ENCODE measurements around the gene TMED10. TPM values are rescaled to one million over a fixed set of nuclear protein-coding genes. Genes with fewer than 3 reads are reported as not detected.
A peak's percentile ranks its signal among the peaks of the same experiment; 100 is the strongest.

The TMED10 gene
- 100 to 1,000 TPM; 370 to 494 (median 430) TPM for total RNA-seq (2021; fragmentation: NEBNext Ultra II Directional; extraction: Animal tissue kit (Norgen Biotek cat#: 25700))
- long read RNA-seq, full-length matches to known transcripts = 324 of 379 reads
- long read RNA-seq, partial matches to known transcripts = 6 of 379 reads
- long read RNA-seq, other reads (novel, unspliced or antisense) = 49 of 379 reads

- no peaks in the 10 kb centered on the region for H3K27me3 Mint-ChIP-seq (ENCODE audit: insufficient read depth)
Measured at GRCh38 chr14:75176142-75176820, at the start of gene TMED10. Gene TMED10, minus strand, starts transcription at chr14:75176612. Its CDS starts 33 bp downstream, at chr14:75176579.

GRCh38 chr14:75224561-75224960, 48.1 kb upstream of the TMED10 start:
- H3K4me1 Mint-ChIP-seq (ENCODE audit: low read depth) = peaks cover 34% of the 10 kb centered on the region
- no peak for TF ChIP-seq CTCF (IDR thresholded peaks at IDR 0.05)

More at GRCh38 chr14:75176142-75176820, at the start of gene TMED10:
- peaks cover 13% of the 10 kb centered on the region for H3K36me3 Mint-ChIP-seq (ENCODE audit: low read depth)
- no peaks in the 10 kb centered on the region for H3K9me3 Mint-ChIP-seq
- H3K4me3 Mint-ChIP-seq = peak within 1 kb of the TSS; percentile 96
- H3K4me1 Mint-ChIP-seq (ENCODE audit: low read depth) = peaks cover 33% of the 10 kb centered on the region
- peak within 1 kb of the TSS; percentile 99 for H3K27ac Mint-ChIP-seq
- TF ChIP-seq CTCF (IDR thresholded peaks at IDR 0.05) = no peak
- peak; percentile 71 for DNase-seq

GRCh38 chr14:75223664-75224154, 47.3 kb upstream of the TMED10 start:
- DNase-seq = peak; percentile 26
- peaks cover 34% of the 10 kb centered on the region for H3K4me1 Mint-ChIP-seq (ENCODE audit: low read depth)
- H3K27ac Mint-ChIP-seq = peak overlapping the region; percentile 55
- H3K27me3 Mint-ChIP-seq (ENCODE audit: insufficient read depth) = no peaks in the 10 kb centered on the region
- H3K36me3 Mint-ChIP-seq (ENCODE audit: low read depth) = no peaks in the 10 kb centered on the region
- TF ChIP-seq CTCF (IDR thresholded peaks at IDR 0.05) = no peak
- H3K4me3 Mint-ChIP-seq = no peak overlapping the region; the same call in 1 of the 2 replicates
- H3K9me3 Mint-ChIP-seq = no peaks in the 10 kb centered on the region

More at GRCh38 chr14:75224561-75224960, 48.1 kb upstream of the TMED10 start:
- no peak for DNase-seq
- peak overlapping the region; percentile 4; the same call in 1 of the 2 replicates for H3K27ac Mint-ChIP-seq
- no peaks in the 10 kb centered on the region for H3K9me3 Mint-ChIP-seq
- H3K36me3 Mint-ChIP-seq (ENCODE audit: low read depth) = no peaks in the 10 kb centered on the region
- H3K27me3 Mint-ChIP-seq (ENCODE audit: insufficient read depth) = no peaks in the 10 kb centered on the region
- H3K4me3 Mint-ChIP-seq = no peak overlapping the region

DNA sequence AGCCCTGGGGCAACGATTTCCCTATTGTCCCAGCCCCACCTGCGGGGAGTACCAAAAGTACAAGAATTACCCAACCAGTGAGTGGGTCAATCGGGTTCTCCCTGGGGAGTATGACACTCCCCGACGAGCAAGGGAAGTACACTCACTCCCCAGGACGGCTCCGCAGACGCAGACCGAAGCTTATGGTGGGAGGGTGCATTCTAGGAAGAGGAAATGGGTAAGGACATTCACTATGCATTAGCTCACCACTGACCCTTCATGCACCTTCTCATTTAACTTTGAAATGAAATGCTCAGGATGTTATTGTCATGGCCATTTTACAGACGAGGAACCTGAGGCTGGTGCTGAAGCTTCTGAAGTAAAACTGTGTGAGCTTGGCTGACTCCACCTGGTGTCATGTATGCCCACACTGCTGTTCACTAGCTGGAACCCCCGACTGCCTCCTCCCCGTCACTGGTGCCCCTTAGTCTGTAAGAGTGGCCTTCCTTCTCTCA, 45.8 kb upstream of the TMED10 start:
- peak overlapping the region; percentile 81 for H3K4me3 Mint-ChIP-seq
- peak; percentile 22; the same call in 1 of the 2 replicates for TF ChIP-seq CTCF (IDR thresholded peaks at IDR 0.05)

GRCh38 chr14:75221797-75222196, 45.4 kb upstream of the TMED10 start:
- peaks cover 45% of the 10 kb centered on the region for H3K4me1 Mint-ChIP-seq (ENCODE audit: low read depth)
- TF ChIP-seq CTCF (IDR thresholded peaks at IDR 0.05) = no peak
- H3K36me3 Mint-ChIP-seq (ENCODE audit: low read depth) = no peaks in the 10 kb centered on the region
- H3K4me3 Mint-ChIP-seq = peak overlapping the region; percentile 81
- DNase-seq = no peak
- peak overlapping the region; percentile 99 for H3K27ac Mint-ChIP-seq
- H3K27me3 Mint-ChIP-seq (ENCODE audit: insufficient read depth) = no peaks in the 10 kb centered on the region
- no peaks in the 10 kb centered on the region for H3K9me3 Mint-ChIP-seq

More for the DNA sequence above, 45.8 kb upstream of the TMED10 start:
- Mint-ChIP-seq H3K9me3 (no peaks in the 10 kb centered on the region), H3K36me3 (ENCODE audit: low read depth) (no peaks in the 10 kb centered on the region), H3K4me1 (ENCODE audit: low read depth) (peaks cover 45% of the 10 kb centered on the region), H3K27me3 (ENCODE audit: insufficient read depth) (no peaks in the 10 kb centered on the region), H3K27ac (peak overlapping the region; percentile 99)
- peak; percentile 83 for DNase-seq
